CD4-positive, alpha-beta T cell treated with Interleukin-2 at 100 ng/mL for 4 hours (primary cell): ENCODE measurements around the gene GNB5.
"Not testable (repeated sequence)": the region's sequence is repeated elsewhere in the genome, so short reads cannot be mapped to it uniquely, and the experiment has no call there.

ENCODE experiments used
- DNase-seq: peaks from one replicate; pipeline ENCODE4 v3.0.0-alpha.2; 2020; ENCODE audit warnings: low spot score

The GNB5 gene

DNA sequence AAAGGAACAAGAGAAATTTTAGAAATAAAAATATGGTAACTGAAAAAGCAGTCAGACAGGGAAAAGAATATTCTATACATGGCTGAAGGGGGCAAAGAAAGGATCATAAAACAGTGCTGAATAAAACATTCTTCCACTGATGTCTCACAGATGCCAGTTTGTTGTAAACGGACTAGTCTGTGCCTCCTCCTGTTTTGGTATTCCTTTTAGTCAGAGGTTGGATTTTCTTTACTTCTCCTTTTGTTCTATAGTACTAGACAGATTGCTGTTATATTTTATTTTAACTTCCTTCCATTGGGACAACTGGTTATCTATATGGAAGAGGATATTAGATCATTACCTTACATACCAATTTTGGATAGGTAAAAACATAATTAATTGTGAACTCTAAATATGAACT, 16.0 kb upstream of the GNB5 start:
- DNase-seq = no peak

DNA sequence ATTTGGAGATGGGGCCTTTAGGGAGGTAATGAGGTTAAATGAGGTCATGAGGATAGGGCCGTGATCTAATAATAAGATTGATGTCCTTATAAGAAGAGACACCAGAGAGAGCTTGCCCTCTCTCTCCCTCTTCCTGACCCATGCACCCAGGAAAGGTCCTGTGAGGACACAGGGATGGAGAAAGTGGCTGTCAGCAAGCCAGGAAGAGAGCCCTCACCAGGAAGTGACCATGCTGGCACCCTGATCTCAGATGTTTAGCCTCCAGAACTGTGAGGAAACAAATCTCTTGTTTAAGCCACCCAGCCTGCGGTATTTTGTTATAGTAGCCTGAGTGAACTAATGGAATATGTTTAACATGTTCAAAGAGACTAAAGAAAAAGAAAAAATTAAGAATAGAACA, 15.3 kb upstream of the GNB5 start:
- DNase-seq = no peak

- DNase-seq = no peak
These were observed 13.5 kb upstream of the GNB5 start for GRCh38 chr15:52204657-52205056.

DNA sequence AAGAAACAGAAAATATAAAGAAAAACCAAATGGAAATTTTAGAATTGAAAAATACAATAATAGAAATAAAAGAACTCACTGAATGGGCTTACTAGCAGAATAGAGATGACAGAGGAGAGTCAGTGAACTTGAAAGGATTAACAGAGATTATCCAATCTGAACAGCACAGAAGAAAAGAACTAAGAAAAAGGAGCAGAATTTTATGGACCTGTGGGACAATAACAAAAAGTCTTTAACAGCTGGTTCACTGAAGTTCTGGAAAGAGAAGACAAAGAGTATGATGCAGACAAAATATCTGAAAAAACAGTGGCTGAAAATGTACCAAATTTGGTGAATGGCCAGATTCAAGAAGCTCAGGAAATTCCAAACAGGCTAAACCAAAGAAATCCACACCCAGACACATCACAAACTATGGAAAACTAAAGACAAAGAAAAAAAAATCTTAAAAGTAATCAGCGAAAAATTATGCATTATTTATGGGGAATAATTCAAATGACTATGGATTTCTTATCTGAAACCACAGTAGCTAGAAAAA, 9.7 kb upstream of the GNB5 start:
- no peak for DNase-seq

DNA sequence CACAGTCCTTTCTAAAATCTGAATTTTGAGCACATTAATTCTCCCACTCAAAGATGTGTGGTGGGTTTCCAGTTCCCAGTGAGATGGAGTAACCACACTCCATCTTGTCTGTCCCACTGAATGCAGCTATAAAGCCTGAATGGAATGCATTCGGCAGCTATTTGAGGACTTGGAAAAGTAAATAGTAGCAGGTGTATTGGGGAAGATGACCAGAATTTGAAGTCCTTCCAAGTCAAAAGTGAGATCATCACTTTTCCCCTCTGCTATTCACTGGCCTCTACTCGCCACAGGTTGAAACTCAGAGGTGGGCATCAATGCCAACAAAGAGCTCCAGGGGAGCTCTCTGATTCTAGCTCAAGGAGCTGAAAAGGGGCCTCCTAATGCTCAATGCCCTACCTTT, 8.1 kb upstream of the GNB5 start:
- no peak for DNase-seq

DNA sequence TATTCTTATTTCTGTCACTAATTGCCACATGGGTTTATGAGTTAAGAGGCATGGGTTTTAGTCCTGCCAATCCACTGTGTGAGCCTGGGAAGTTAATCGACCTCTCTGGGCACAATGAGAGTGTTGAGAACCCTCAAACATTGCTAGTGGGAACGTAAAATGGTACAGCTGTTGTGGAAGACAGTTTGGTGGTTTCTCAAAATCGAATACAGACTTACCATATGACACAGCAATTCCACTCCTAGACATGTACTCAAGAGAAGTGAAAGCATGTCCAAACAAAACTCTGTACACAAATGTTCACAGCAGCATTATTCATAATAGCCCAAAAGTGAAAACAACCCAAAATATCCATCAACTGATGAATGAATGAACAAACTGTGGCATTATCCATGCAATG, 5.7 kb upstream of the GNB5 start:
- DNase-seq = no peak

GRCh38 chr15:52193791-52194190, 2.6 kb upstream of the GNB5 start:
- DNase-seq = no peak

- no peak for DNase-seq
These were observed 2.1 kb upstream of the GNB5 start for GRCh38 chr15:52193321-52193720.

DNA sequence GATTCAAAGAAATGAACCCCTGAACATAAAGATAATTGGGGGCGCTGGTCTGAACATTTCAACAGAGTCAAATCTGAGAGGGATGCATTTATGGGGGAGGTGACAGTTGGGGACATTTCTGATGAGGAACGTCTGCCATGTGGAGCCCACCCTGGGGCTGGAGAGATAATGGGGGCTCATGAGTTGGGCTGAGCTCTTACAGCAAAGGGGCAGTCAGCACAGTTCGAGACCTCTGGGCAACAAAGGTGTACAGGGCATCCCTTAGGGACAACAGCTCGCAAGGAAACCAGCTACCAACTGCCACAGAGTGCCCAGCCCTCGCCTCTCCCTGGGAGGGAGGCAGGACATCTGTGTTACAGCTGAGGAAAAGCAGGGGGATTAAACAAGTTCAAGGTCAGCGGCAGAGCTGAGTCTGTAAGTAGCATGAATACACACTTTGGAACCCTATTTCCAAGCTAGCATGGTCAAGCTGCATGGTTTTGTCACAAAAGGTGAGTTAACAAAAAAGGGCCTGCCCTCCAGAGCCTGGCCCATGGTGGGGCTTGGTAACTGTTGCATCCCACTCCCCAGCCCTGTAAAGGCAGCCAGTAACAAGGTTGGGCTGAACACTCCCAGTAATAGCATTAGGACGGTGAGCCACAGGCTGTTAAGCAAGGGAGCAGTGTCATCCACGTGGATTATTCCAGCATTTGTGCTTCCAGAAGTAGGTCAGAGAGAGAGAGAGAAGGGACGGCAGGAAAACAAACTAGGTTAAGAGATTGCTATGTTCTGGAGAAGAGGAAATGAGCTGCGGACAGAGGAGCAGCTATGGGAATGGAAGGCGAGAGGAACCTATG, 4.3 kb downstream of the GNB5 start:
- no peak for DNase-seq

- DNase-seq = no peak
These were observed 6.0 kb downstream of the GNB5 start for GRCh38 chr15:52185151-52185561.

DNA sequence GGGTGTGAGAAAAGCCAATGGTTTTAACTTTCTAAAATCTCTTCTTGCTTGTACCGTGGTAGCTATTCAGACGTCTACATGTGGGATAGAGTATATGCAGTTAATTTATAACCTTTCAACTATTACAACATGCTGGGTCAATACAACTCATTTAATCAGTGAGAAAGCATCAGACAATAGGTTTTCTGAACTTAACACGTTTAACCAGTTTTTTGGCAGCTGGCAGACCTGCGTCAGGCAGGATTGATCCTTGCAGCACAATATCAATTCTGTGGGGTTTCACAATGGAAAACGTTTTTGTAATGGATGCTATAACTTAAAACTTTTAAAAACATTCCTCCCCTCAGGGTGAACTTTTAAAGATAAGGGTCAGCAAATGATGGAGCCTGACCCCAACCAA, 6.5 kb downstream of the GNB5 start:
- DNase-seq = no peak

DNA sequence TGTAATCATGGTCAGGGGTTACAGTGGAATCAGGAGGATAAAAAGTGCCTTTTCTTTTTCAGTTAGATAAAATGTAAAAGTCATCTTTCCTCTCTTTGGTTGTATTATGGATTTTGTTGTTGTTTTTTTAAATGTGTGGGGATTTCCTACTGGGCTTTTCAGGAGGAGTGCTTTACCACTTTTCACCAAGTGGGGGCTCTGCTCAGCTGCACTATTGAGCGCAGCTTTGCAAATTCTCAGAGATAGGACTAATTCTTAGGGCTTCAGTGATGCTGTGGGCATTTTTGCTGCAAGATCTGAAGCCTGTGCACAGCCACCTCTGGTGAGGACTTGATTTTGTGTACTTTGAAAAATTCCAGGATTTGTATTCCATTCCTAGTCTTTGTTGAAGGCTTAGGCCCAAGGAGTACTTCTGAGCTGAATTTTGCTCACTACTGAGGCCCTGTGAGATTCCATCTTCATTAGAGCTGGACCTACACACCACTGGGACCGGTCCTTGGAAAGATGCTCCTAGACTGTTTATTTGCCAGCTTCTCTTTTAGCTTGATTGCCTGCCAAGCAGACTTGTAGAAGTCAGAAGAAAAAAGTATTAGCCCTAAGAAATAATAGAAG, 7.5 kb downstream of the GNB5 start:
- peak; percentile 32 for DNase-seq

DNA sequence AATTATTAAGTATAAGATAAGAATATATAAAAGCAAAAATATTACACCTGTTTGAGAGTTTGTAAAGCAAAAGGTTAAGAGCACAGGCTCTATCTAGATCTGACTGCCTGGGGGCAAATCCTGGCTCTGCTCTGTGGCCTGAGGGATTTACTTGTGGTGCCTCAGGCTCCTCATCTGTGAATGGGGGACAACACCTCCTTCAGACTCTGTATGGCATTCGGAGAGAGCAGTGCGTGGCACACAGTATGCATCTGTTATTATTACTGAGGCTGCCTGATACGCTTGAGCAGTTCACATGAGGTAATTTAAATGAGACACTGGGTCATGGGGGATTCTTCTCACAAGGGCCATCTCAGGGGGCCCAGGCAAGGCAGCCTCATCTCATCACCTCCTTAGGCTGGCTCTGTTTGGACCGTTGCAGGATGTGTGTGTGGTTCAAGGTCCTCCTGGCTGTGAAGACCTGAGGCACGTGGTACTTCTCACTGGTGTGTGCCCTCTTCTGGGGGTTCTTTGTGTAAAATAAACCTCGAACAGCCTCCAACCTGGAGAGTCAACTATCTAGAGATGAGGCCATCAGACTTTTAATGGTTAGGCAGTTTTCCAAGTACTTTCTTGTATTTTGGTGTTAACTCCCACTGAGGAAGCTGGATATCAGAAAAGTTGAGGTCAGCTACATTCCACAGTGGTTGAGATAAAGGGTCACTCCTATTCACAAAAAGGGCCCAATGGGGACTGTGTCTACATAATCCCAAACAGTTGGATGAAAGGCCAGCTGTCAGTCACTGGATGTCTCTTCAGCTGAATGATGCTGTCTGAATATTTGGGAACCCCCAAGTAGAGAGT, 9.0 kb downstream of the GNB5 start:
- no peak for DNase-seq

- no peak for DNase-seq
These were observed 10.2 kb downstream of the GNB5 start for GRCh38 chr15:52180851-52181450.

DNA sequence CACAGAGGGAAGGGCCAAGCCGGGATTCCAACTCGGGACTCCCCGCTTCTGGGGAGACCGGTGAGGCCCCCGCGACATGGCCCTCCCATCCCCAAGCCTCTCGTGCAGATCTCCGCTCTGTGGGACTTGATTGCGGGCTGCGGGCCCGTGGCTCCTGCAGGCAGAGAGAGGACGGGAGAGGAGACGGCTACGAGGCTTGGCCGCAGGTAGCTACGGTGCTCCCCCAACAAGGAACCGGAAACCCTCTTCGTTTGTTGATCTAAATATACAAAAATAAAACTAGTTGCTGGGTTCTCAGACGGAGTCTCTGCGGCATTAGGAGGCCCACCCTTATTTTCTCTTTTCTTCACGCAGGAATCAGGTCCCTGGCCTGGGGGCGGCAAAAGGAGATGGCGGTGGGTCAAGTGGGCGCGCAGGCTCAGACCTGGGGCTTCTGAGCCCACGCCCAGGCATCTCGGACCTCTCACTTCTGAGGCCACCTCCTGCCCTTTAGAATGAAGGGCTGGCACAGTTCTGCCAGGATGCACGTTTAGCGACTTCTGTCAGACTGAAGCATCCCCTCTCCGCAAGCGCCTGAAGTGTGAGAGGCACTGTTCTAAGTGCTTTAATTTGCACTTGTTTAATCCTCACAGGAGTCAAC, 10.9 kb downstream of the GNB5 start:
- DNase-seq = peak; percentile 53

DNA sequence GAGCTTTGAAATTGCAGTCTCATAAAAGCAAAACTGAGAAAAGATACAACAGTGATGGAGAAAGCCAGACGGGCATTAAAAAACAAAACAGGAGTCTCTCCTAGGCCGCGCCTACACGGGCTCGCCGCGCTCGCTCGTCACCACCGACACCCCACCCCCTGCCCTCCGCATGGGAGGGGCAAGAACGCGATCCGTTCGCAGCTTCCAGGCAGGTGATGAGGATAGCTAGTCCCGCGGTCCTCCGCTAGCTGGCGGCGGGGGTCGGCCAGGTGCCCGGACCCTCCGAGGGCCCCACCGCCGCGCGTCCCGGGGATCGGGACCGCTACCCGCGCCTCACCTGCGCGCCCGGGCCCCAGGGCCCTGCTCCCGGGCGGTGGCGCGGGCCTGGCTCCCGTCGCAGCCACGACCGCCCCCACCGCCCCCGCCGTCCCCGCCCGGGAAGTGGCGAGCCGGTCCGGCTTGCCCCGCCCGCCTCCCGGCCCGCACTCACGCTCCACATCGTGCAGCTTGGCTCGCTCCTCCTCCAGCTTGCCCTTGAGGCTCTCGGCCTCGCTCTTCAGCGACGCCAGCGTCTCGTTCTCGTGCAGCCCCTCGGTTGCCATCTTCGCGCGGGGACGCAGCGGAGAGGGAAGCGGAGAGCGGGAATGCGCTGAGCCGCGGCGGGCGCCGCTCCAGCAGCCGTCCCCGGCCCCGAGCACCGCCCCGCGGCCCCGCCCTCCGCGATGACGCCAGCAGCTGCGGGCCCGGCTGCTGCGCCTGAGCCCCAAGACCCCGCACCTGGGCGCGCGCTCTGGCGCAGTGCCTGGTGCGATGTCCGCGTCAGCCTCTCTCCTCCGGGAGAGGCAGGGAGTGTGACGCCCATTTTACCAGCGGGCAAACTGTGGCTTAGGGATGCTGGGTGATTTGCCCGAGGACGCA, 11.7 kb downstream of the GNB5 start:
- peak; percentile 88 for DNase-seq

- no peak for DNase-seq
These were observed 12.4 kb downstream of the GNB5 start for GRCh38 chr15:52178765-52179164.

DNA sequence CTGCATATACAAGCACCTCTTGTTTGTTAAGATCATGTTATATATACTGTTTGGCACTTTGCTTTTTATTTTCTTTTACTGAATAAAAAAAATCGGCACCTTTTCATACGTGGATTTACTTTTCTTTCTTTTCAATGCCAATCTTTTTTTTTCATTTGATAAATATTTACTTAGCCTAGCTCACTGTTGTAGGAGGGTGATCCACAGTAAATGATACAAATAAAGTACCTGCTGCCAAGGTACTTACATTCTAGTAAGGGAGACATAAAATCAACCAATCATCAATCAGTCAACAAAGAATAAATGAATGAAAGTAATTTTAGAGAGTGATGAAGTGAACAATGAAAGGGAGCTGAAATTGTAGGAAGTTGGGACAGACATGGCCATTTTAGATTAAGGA, 18.3 kb downstream of the GNB5 start:
- DNase-seq = no peak

GRCh38 chr15:52171807-52172206, 19.4 kb downstream of the GNB5 start:
- no peak for DNase-seq

DNA sequence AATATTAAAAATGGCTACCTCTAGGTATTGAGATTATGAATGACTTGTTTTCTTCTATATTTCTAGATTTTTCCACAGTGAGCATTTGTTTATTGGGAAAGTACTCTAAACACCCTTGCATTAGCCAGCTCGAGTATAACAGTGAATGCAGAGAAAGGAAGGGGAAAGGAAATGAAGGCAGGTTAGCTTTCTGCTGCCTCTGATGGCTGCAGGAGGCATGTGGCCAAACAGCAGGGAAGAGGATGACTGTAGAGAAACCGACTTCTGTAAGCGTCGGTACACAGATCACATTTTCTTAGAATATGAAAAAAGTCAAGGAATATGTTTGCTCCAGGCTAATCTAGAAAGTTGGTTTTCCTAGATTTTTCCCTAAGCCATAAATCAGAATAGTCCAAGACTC, 19.8 kb downstream of the GNB5 start:
- no peak for DNase-seq

DNA sequence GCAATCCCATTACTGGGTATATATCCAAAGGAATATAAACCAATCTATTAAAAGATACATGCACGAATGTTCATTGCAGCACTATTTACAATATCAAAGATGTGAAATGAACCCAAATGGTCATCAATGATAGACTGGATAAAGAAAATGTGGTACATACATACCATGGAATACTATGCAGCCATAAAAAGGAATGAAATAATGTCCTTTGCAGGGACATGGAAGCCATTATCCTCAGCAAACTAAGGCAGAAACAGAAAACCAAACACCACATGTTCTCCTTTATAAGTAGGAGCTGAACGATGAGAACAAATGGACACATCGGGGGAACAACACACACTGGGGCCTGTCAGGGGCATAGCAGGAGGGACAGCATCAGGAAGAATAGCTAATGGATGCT, 21.0 kb downstream of the GNB5 start:
- not testable (repeated sequence) for DNase-seq
